Measurements from ENCODE around the gene CTNNAL1. TPM values are rescaled to one million over a fixed set of nuclear protein-coding genes. Genes with fewer than 3 reads are reported as not detected.

Gene CTNNAL1
- total RNA-seq, 1 donor from 2014 or later: 68.9 TPM

DNA sequence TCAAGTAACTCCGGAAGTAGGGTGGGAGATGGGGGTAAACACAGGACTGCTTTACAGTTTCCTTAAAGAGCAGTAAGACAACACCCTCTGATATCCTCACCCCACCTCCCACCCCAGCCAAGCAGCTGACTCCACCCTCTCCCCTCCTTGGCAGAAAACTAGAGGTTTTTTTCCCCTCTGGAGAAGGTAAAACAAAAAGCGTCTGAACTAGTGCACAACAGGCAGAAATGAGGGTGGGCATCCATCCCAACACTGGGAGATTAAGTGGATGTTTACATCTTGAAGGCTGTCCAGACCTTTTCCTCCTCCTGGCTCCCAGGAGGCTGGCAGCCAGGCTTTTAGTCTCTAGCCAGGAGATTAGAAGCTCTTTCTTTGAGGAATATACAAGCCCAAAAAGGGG, 13.9 kb upstream of the CTNNAL1 start:
- DNase-seq (ENCODE audit: low spot score): peak; percentile 32

DNA sequence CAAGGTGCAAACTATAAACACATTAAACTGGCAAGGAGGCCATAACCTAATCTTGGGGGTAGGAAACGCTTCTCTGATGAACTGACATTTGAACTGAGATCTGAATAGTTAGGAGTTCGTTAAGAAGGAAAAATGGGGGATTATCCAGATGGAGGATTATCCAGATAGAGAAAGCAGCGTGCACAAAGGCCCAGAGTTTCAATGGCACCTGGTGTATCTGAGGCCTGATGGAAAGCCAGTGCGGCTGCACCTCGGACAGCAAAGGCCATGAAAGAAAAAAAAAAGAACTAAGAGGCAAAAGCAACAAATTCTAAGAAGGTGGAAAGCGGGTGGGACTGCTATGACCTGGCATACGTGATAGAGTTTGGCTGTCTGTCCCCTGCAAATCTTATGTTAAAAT, 13.0 kb upstream of the CTNNAL1 start:
- DNase-seq (ENCODE audit: low spot score): no peak

DNA sequence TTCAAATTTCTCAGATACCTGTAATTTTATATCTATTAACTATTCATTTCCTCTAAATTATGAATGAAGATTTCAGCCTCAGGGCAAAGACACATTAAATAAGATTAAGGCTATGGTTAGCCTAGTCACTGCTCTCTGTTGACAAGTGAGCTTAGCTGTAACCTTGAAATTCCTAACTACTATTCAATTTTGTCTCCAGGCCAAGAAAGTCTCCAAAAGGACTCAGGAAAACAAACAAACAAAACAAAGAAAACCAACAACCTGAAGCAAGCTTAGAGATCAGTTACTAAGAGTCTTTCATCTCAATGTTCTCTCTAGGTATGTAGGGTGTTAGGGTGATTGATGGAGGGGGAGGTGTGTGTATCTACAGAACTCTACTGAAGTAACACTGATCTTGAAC, 9.6 kb upstream of the CTNNAL1 start:
- DNase-seq (ENCODE audit: low spot score): no peak

DNA sequence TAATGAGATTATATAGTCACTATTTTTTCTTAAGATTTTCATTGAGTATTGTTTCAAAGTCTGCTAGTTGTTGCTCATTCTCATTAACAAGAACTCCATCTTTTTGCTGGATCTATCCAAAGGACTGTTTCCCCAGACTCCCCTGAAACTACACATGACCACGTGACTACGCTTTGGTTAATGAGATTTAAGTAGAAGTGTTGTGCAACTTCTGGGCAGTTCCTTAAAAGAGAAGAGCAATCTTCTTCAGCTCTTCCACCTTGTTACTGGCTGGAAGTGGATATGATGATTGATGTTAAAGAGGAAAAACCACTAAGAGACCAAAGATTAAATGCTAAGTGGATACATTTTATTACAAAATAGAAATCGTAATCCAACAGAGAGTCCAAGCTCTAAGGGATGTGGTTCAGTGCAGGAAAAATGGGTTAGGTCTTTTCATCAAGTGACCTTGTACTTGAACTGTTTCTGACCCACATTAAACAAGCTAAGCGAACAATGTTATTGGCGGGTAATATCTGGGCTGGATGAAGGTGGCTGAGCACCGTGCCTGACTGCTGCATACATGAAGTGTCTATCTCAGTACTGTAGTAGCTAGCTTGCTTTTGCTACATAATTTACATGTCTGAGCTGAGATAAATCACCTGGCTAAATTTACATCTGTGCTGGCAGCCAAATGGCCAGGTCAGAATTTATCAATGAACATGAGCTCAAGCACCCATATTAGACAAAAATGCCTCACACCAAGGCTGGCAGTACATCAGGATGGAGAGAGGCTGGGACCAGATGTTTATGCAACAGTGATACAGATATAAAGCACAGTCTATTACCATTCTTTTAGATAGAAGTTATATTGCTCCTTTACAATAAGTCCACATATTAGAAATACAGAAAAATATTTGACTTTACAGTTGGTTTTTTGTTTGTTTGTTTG, 7.5 kb upstream of the CTNNAL1 start:
- no peak for DNase-seq (ENCODE audit: low spot score)

DNA sequence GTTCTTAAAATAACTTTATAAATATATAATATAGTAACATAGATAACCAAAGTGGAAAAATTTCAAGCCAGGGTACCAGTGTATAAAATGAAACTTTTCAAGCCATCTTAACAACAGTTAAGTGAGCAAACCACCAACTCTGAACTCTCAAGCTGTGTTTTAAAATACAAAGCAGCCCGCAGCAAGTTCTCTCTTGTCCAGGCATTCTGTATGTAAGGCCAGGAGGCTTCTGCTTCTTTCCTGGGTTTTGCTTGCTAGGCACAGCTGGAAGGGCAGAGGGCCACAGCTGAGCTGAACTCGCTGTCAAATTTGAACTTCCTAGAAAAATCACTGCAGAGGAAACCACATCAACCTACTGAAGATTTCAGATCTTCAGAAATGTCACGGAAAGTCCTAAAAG, 6.8 kb upstream of the CTNNAL1 start:
- DNase-seq (ENCODE audit: low spot score): no peak

DNA sequence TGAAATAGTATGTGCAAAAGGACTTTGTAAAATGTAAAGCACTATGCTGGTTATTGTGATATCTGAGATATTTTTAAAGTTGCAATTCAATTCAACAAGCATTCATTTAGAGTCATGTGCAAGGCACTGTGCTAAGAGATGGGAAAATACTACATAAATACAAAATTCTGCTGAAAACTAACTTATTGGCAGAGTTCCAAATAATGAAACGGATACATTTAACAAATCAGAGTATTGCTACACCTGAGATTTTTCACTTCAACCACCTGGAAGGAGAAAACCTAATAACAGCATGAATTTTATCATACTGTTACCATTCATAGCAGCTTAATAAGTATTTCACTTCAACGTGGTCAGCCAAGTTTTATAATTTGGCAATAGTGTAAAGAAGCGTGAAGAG, 6.1 kb upstream of the CTNNAL1 start:
- DNase-seq (ENCODE audit: low spot score): no peak

DNA sequence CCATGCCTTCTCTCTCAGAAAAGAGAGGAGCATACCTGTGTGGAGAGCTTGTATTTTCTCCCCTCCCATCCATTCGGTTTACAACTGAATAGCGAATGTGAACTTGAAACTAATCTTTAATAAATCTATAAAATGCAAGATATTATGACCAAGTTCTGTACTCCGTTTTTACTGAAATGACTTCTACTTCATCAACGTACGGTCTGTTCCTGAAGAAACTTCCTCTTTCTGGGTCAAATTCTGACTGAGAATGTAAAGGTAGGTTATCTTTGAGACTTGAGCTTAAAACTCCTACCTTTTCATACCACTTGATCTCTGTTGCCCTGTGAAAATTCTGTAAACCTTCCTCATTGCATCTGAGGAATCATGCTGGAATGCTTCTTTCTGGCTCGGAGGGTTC, 4.2 kb upstream of the CTNNAL1 start:
- no peak for DNase-seq (ENCODE audit: low spot score)

DNA sequence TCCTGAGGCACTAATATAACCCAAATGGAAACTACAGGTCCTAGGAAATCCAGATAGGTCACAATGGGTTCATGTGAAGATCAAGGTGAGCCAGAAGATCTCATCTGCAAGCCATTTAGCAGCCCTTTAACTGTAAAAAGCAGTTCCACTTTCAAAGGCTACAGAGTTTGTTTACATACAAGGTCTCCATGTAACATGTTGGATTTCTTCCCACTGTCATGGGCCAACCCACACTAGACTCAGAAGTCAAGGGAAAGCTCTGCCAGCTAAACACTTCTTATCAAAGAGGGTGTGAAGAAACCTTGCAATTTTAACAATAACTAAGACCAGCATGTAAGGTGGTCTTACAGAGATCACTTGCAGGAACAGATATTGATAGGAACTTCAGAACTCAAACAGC, 3.8 kb upstream of the CTNNAL1 start:
- no peak for DNase-seq (ENCODE audit: low spot score)

DNA sequence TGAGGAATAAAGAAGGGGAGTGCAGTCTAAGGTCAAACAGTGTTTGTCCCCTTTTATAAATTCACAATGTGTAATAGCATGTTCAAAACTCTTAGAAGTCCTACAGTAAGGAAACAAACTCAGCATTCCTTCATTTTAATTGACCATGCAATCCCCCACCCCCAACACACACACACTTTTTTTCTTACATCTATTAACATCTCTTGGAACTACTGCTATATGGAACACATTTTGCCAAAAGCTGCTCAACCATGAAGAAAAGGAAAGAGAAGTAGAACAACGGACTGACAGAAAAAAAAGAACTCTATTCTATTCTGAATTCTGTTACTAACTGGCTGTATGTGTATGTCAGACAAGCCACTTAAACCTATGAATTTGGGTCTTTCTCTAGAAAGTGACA, 2.8 kb upstream of the CTNNAL1 start:
- no peak for DNase-seq (ENCODE audit: low spot score)

DNA sequence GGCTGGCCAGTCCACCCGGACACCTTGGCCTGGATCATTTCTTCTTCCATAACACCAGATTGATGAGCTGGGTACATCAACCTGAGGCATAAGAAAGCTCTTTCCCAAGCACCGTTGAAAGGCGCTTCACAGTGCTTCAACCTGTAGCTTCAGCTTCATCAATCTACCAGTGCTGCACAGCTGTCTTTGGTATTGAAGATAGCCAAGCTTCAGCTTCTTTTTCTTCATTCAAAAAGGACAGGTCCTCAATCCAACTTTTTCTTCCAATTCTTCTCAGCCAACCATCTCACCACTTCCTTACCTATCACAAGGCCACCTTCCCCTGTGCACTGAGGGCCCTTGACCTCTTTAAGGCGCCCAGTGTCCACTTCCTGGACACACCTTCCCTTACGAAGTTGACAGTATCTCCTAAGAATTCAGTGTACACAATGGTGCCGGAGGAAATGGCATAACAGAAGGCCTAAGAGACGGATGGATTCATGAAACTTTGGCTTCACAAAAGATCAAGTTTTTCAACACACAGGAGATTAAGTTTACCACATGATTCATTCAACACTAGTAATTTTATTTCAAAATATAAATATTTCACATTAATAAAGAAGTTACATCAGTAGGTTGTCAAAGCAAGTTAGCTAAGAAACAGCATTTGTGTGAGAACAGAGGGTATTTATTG, 1.4 kb upstream of the CTNNAL1 start:
- DNase-seq (ENCODE audit: low spot score): no peak

DNA sequence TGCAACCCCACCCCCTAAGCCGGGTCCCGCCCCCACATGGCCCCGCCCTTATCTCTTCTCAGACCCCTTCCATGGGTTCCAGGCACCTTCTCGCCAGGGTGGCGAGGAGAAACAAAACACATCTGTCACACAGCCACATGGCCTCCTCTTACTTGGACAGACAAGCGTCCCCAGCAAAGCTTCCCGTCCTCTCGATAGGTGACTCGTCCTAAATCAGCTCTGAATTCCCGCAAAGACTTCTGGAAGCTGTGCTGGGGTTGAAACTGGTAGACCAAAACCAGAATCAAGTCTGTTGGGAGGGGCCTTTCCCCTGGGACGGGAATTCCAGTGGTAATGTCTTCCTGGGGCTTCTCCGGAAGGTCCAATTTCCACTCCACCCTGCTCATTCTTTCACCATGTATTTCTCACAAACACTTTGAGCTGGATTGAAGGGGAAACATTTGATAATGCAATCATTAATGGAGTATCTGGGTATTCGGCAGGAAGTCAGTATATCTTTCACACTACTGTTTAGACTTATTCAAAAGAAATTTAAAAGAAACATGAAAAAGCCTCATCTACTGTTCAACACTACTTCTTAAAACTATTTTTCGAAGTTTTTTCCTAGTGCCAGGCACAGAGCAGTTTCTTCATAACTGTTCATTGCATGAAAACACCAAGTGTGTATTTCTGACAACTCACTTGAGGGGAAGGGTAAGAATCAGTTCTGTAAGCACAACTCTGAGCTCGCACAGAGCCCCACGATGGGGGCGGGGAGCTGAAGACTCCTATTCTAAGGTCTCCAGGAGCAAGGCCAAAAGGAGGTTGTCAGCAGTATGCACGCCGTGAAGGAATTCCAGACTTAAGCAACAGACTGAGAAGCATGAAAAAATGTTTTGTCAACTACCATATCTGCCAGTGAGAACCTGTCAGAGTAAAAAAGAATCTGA, 644 bp upstream of the CTNNAL1 start:
- peak; percentile 87 for DNase-seq (ENCODE audit: low spot score)

DNA sequence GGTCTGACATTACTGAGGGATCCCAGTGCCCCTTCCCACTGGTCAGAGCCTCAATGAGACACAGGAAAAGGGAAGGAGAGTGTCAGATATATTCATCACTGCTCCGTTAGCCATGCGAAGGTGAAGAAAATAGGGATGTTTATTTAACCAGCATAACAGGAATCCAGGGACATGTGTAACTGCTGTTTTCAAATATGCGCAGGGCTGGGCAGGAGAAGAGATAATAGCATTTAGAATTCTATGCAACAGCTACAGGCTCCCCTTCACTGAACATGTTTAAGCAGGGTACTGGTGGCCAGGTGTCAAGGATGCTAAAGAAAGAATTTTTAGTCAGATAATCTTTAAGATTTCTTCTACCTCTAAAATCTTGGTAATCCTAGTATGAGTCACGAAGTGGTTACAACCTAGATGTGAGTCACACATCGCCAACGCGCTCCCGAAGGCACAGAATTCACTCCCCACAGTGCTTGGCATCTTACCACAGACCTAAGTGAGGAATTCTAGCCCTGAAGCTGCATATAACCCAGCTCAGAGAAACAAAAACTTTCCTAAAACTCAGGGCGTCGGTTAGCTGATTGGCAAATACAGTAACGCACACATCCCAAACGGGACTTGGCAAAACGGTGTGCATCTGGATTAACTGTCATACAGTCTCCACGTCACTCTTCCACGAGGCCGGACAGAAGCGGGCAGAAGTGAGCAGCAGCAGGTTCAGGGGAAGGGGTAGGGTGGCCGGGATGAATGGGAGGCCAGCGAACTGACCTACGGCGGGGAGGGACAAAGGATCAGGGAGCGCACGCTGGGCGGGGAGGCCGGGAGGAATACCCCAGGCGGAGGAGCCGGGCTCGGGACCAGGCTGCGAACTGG, 1.1 kb downstream of the CTNNAL1 start:
- DNase-seq (ENCODE audit: low spot score): peak; percentile 86

DNA sequence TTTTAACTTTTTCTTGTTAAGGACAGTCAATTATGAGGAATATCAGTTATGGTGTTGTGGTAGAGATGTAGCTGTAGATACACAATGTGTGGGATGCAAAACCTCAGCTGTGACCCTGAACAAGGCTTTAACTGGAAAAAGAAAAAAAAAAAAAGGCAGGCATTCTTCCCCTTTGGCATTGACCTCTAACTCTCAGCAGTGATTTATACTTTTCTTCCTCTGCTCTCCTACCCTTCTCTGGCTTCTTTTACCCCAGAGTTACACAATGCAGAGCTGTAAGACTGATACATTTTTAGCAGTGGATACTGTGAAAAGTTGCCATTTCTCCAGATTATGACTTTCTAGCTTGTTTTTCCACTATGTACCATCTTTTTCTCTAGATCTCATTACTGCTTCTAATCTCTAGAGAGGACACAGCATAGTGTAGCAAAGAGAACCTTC, 2.0 kb downstream of the CTNNAL1 start:
- DNase-seq (ENCODE audit: low spot score): peak; percentile 33

DNA sequence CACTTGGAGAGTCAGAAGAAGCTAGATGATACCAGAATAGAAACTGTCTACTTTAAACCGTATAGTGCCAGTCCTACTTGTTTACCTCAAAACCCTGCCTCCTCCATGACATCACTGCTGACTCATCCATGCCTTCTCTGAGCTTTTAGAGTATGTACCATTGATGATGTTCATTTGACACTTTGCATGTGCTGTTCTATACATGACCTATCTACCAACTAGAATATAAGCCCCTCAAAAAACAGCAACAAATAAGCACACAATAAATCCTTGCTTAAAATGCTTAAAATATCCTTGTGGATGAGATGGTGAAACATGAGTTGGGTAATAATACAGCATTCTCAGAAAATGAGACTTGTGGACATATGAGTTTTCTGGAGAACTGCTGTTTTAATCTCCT, 2.6 kb downstream of the CTNNAL1 start:
- DNase-seq (ENCODE audit: low spot score): peak; percentile 47

DNA sequence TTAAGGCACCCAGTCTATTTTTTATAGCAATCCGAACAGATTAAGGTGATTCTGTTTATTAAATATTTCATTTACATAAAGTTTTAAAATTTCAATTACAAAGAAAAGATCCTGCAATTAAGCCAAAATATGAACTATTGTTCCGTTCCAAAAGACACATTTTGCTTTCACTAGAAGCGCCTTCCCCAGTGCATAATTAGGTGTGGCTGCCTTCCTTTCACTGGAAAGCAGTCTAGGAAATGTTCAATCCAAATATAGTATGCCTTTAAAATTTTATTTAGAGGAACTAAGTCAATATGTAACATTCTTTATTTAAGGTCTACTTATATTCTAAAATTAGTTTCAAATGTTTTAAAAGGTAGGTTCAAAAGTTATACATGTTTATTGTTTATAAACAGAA, 7.6 kb downstream of the CTNNAL1 start:
- no peak for DNase-seq (ENCODE audit: low spot score)

DNA sequence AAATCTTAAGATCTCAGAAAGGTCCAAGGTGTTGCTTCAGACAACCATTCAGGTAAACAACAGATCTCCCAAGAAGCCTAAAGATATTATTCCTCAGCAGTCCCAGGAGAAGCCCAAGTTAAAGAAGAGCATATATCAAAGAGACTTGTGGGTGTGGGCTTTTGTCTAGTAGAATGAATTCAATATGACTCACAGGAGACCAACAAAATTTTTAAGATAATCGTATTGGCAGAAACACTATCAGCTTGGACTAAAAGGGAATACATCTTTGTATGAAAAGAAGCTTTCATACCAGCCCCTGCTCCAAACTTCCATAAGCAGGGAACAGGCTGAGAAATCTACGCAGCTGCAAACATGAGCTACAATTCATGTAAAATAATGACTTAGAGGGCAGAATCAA, 10.2 kb downstream of the CTNNAL1 start:
- no peak for DNase-seq (ENCODE audit: low spot score)

DNA sequence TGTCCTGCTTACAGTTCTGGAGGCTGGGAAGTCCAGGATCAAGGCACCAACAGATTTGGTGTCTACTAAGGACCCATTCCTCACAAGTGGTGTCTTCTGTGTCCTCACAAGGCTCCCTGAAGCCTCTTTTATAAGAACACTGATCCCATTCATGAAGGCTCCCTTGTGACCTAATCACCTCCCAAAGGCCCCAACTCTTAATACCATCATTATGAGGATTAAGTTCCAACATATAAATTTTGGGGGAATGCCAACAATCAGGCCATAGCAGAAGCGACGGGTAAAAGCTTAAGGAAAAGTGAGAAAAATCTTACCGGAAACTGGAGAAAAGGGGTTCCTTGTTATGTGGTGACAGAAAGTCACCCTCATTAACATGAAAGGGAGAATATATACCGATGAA, 11.2 kb downstream of the CTNNAL1 start:
- no peak for DNase-seq (ENCODE audit: low spot score)

DNA sequence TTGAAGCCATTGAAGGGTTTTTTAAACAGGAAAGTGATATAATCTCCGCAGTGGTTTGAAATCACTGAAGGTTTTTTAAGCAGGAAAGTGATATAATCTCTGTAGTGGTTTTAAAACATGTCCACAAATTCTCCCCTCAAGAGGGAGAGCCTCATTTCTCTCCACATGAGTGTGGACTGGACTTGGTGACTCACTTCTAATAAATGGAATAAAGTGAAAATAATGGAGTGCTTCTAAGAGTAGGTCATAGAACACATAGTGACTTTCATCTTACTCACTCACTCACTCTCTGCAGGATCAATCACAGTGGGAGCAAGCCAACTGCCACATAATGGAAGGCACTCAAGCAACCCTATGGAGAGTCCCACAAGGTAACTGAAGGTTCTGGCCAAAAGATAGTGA, 12.0 kb downstream of the CTNNAL1 start:
- DNase-seq (ENCODE audit: low spot score): no peak

DNA sequence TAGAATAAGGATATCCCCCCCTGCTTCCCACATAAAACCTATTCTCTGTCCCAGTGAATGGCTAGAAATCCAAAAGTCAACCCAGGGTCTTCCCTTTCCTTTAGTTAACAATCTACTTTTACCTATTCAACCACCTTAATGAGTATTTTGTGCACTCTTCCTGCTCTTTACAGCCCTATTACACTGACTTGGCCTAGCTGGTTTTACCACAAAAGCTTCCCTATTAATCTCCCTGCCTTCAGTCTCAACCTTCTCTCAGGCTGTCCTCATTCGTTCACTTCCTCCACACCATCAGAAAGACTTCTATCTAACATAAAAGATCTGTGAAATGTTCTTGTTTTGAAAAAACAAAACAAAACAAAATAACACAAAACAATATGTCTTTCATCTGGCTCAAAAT, 16.2 kb downstream of the CTNNAL1 start:
- no peak for DNase-seq (ENCODE audit: low spot score)

DNA sequence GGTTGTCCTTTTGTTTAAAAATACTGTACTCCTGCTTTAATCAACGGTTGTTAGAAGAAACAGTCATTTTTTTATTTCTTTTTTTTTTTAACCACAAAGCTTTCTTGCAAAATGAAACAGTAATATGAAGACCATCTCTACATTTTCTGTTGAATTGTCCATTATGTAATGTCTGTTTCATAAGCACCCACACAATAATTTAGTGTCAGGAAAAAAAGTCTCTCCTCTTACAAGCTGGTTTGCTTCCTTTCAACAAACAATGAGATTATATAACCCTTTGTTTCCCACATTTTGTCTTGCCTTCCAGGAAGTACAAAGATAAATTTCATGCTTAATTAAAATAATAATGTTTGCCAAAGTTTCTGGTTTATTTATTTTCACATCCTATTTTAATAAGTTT, 16.7 kb downstream of the CTNNAL1 start:
- DNase-seq (ENCODE audit: low spot score): no peak

DNA sequence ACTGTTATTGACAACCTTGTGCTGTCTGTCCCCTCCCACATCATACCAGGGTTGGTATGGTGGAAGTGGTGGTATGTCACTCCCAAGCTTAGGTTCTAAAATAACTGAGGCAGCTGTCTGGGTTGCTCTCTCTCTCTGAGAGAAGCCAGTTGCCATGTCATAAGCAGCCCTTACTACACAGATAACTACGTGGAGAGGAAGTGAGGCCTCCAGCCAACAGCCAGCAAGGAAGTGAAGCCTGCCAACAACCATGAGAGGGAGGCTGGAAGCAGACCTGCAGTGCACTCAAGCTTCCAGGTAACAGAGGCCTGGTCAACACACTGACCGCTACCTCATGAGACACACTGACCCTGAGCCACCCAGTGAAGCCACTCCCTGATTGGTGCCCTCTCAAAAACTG, 18.6 kb downstream of the CTNNAL1 start:
- peak; percentile 35 for DNase-seq (ENCODE audit: low spot score)
